Body of pancreas (tissue), 4 donors: ENCODE results near the gene PAM.

Experiments used
- POLR2A ChIP-seq, 3 donors: fragments of 450-650 bp; IDR thresholded peaks; one replicate each; pipeline ENCODE4 v1.6.1; 2016; ENCODE audit warnings: antibody characterized with exemption in 3 of 3, mild to moderate bottlenecking in 2 of 3
- TF ChIP-seq, protein P1 (sequence below), 7 experiments: fragments of 450-650 bp in 4 of 7; fragments of 200-600 bp in 3 of 7; sonication (generic) in 3 of 7; IDR thresholded peaks; one replicate each; pipeline ENCODE4 v1.5.1; 2016 to 2019; ENCODE audit warnings: antibody characterized with exemption in 7 of 7

GRCh38 chr5:102855681-102856388 lies 100.7 kb downstream of the PAM start:
- TF ChIP-seq, protein P1, sequence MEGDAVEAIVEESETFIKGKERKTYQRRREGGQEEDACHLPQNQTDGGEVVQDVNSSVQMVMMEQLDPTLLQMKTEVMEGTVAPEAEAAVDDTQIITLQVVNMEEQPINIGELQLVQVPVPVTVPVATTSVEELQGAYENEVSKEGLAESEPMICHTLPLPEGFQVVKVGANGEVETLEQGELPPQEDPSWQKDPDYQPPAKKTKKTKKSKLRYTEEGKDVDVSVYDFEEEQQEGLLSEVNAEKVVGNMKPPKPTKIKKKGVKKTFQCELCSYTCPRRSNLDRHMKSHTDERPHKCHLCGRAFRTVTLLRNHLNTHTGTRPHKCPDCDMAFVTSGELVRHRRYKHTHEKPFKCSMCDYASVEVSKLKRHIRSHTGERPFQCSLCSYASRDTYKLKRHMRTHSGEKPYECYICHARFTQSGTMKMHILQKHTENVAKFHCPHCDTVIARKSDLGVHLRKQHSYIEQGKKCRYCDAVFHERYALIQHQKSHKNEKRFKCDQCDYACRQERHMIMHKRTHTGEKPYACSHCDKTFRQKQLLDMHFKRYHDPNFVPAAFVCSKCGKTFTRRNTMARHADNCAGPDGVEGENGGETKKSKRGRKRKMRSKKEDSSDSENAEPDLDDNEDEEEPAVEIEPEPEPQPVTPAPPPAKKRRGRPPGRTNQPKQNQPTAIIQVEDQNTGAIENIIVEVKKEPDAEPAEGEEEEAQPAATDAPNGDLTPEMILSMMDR (IDR thresholded peaks at IDR 0.05), result no peak
- no peak for TF ChIP-seq POLR2A (IDR thresholded peaks at IDR 0.05)
